Osteocyte (in vitro differentiated cells): Measurements from ENCODE around the gene TRERF1. TPM values are rescaled to one million over a fixed set of nuclear protein-coding genes. Genes with fewer than 3 reads are reported as not detected.

ENCODE experiments used
- DNase-seq: peaks from one replicate; pipeline ENCODE4 v3.0.0; 2021; ENCODE audit warnings: mixed read lengths; ENCODE audit not compliant: unreplicated experiment; ENCODE audit errors: extremely low spot score
- H3K27ac Mint-ChIP-seq: one replicate; pipeline ENCODE4 v1.8.0; 2021; ENCODE audit warnings: mild to moderate bottlenecking, mixed read lengths; ENCODE audit not compliant: unreplicated experiment
- H3K27me3 Mint-ChIP-seq: one replicate; pipeline ENCODE4 v1.8.0; 2021; ENCODE audit warnings: mixed read lengths; ENCODE audit not compliant: unreplicated experiment
- H3K36me3 Mint-ChIP-seq: one replicate; pipeline ENCODE4 v1.8.0; 2021; ENCODE audit warnings: mixed read lengths; ENCODE audit not compliant: unreplicated experiment
- H3K4me1 Mint-ChIP-seq: one replicate; pipeline ENCODE4 v1.8.0; 2021; ENCODE audit warnings: mixed read lengths; ENCODE audit not compliant: unreplicated experiment
- H3K4me3 Mint-ChIP-seq: one replicate; pipeline ENCODE4 v1.8.0; 2021; ENCODE audit warnings: mild to moderate bottlenecking, moderate library complexity, mixed read lengths; ENCODE audit not compliant: unreplicated experiment
- H3K9me3 Mint-ChIP-seq: one replicate; pipeline ENCODE4 v1.8.0; 2021; ENCODE audit warnings: mixed read lengths; ENCODE audit not compliant: unreplicated experiment
- CTCF ChIP-seq: fragments of 200-600 bp; sonication (generic); IDR thresholded peaks from 2 replicates; pipeline ENCODE4 v1.5.0; 2021; ENCODE audit warnings: antibody characterized with exemption, mild to moderate bottlenecking, moderate library complexity
- total RNA-seq: library from RNA; stranded (reverse); gene quantifications from 2 replicates; pipeline ENCODE4 v1.2.1, GENCODE V29; 2021

TRERF1 gene
- total RNA-seq, 1 donor from 2014 or later = 6.4 TPM

DNA sequence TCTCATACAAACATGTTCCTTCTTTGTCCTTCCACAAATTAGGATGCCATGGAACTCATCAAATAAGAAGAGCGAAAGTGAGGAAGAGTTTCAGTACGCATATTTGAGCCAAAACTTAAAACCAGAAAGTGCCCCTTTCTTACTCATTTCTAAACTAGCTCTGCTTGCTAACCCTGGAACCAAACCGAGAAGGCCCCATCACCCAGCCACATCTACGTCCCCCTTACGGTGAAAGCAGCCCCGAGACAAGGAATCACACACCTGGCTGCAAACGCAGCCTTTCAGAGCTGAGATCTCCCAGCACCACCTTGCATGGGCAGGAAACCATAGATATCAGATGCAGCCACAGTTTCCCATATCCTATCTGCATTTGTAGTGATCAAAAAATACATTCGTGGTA, 28.5 kb downstream of the TRERF1 start:
- Mint-ChIP-seq H3K27me3 (no peaks in the 10 kb centered on the region), H3K36me3 (peaks cover 7% of the 10 kb centered on the region), H3K27ac (no peak overlapping the region), H3K4me3 (no peak overlapping the region), H3K9me3 (no peaks in the 10 kb centered on the region), H3K4me1 (peaks cover 12% of the 10 kb centered on the region)
- TF ChIP-seq CTCF = no peak
- no peak for DNase-seq

DNA sequence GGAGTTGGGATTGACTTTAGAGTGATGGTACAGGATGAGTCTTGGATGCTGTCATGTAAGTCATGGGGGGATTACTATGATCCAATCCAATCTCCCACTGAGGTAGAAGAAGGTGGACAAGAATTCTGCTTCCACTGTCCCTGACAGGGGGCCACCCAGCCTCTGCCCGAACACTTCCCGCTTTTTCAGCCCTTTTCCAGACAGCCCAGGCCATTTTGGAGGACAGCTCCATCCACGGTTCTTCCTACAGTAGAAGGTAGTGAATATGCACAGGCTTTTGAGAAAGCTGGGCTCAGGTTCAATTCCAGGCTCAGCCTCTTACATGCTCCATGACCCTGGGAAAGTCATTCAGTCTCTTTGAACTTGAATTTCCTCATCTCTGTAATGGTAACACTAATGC, 31.0 kb downstream of the TRERF1 start:
- peaks cover 4% of the 10 kb centered on the region for H3K36me3 Mint-ChIP-seq
- no peak for TF ChIP-seq CTCF
- H3K4me3 Mint-ChIP-seq = no peak overlapping the region

DNA sequence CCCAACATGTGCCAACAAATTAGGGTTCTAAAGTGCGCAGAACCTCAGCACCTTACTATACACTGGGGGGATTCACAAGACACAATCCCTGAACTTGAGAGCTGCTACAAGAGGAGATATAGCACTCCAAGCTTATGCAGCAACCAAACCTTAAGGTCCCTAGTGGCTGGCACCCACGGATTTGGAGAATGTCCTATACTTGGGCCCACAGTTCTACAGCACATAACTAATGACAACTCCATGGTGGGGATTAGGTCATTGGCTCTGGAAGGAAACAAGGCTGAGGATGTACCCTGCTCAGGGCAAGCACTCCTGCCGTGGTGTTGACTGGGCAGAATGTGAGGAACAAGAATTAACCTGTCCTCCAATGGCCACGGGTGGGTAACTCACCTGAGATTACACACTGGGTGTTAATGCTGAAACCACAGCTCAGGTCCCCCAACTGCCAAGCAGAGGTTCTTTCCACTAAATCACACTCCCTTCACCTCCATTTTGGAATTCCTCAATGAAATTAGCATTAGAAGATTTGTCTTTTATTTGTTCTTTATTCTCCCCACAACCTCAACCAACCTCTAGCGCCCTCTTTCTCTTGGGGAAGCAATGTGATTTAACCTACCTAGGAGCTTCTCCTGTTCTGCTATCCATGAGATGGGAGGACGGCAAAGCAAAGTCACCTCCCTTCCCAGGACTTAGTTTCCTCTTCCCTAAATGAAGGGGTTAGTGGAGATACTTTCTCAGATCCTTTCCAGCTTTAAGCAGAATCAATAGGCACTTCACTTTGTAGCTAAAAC, 32.0 kb downstream of the TRERF1 start:
- H3K4me3 Mint-ChIP-seq = no peak overlapping the region
- H3K27me3 Mint-ChIP-seq = no peaks in the 10 kb centered on the region
- H3K9me3 Mint-ChIP-seq = peaks cover 3% of the 10 kb centered on the region
- peaks cover 3% of the 10 kb centered on the region for H3K36me3 Mint-ChIP-seq
- TF ChIP-seq CTCF = no peak
- H3K4me1 Mint-ChIP-seq = peaks cover 9% of the 10 kb centered on the region
- no peak overlapping the region for H3K27ac Mint-ChIP-seq
- DNase-seq = no peak

More for the DNA sequence above, 31.0 kb downstream of the TRERF1 start:
- DNase-seq = no peak
- Mint-ChIP-seq H3K27me3 (no peaks in the 10 kb centered on the region), H3K9me3 (no peaks in the 10 kb centered on the region), H3K27ac (no peak overlapping the region), H3K4me1 (peaks cover 12% of the 10 kb centered on the region)

GRCh38 chr6:42418724-42419123, 33.0 kb downstream of the TRERF1 start:
- TF ChIP-seq CTCF = no peak
- H3K9me3 Mint-ChIP-seq = peaks cover 3% of the 10 kb centered on the region
- H3K4me1 Mint-ChIP-seq = peaks cover 5% of the 10 kb centered on the region
- H3K27me3 Mint-ChIP-seq = no peaks in the 10 kb centered on the region
- no peak overlapping the region for H3K27ac Mint-ChIP-seq
- DNase-seq = no peak
- no peak overlapping the region for H3K4me3 Mint-ChIP-seq
- peaks cover 3% of the 10 kb centered on the region for H3K36me3 Mint-ChIP-seq

DNA sequence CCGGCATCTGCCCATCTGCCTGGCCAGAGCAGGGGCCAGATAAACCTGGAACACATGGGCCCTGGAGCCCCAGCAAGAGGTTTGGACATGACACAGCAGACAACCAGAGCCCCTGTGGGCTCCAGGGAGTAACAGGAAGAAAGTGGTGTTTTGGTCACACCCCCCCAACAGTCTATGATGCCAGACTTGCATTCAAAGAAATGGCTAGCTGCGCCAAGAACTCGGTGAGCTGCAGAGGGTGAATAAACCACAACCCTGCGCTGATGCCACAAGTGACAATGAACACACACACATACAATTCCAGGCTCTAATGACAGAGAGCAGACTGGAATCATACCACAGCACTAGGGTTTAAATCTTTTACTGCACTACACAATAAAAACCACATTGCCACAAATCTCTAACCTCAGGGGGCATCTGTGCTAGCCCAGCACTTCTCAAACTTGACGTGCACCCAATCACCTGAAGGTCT, 34.0 kb downstream of the TRERF1 start:
- peaks cover 3% of the 10 kb centered on the region for H3K9me3 Mint-ChIP-seq
- H3K4me1 Mint-ChIP-seq = peaks cover 5% of the 10 kb centered on the region
- H3K4me3 Mint-ChIP-seq = no peak overlapping the region
- no peaks in the 10 kb centered on the region for H3K27me3 Mint-ChIP-seq
- H3K27ac Mint-ChIP-seq = no peak overlapping the region
- no peak for TF ChIP-seq CTCF
- peaks cover 3% of the 10 kb centered on the region for H3K36me3 Mint-ChIP-seq
- no peak for DNase-seq
